ENCODE results near the gene SNRPA1. TPM values are rescaled to one million over a fixed set of nuclear protein-coding genes. Genes with fewer than 3 reads are reported as not detected.

SNRPA1 gene
- total and polyA plus RNA-seq, 2 of the 13 experiments (the other 11 are each of a cell fraction or from before 2014, with no cell fraction given): 41.2 to 108 TPM

- 0 out of 2 replicates have a peak, but pooled peaks have one; percentile 21 for TF ChIP-seq SKIL (CRISPR knock-in tag; IDR thresholded peaks at IDR 0.05; ENCODE audit: borderline replicate concordance)
- no peak for TF ChIP-seq SMARCC2 (IDR thresholded peaks at IDR 0.05)
- no peak for TF ChIP-seq ZNF816 (CRISPR knock-in tag; IDR thresholded peaks at IDR 0.05; ENCODE audit: borderline replicate concordance)
- TF ChIP-seq ZNF878 (CRISPR knock-in tag; IDR thresholded peaks at IDR 0.05): no peak
- TF ChIP-seq NAIF1 (CRISPR knock-in tag; IDR thresholded peaks at IDR 0.05; ENCODE audit: borderline replicate concordance): no peak
- no peak for TF ChIP-seq ZBED4 (CRISPR knock-in tag; IDR thresholded peaks at IDR 0.05; ENCODE audit: borderline replicate concordance)
- TF ChIP-seq POGK (CRISPR knock-in tag; conservative IDR thresholded peaks at IDR 0.05): no peak; the same call in 1 of the 2 replicates
- no peak for TF ChIP-seq HMG20A (CRISPR knock-in tag; IDR thresholded peaks at IDR 0.05; ENCODE audit: borderline replicate concordance)
- no peak for TF ChIP-seq ZNF205 (CRISPR knock-in tag; IDR thresholded peaks at IDR 0.05)
- no peak for TF ChIP-seq USF2 (IDR thresholded peaks at IDR 0.05; ENCODE audit: low read depth, low read length)
- no peak for TF ChIP-seq USF2 (CRISPR knock-in tag; IDR thresholded peaks at IDR 0.05; ENCODE audit: borderline replicate concordance)
- TF ChIP-seq SNAPC2 (CRISPR knock-in tag; IDR thresholded peaks at IDR 0.05): peak; percentile 82; the same call in 1 of the 2 replicates
- TF ChIP-seq CHCHD3 (CRISPR knock-in tag; IDR thresholded peaks at IDR 0.05): 0 out of 2 replicates have a peak, but pooled peaks have one; percentile 37
- no peak for TF ChIP-seq ZNF652 (CRISPR knock-in tag; IDR thresholded peaks at IDR 0.05; ENCODE audit: borderline replicate concordance, low read depth)
- no peak for TF ChIP-seq TBX3 (IDR thresholded peaks at IDR 0.05; ENCODE audit: borderline replicate concordance)
- no peak for TF ChIP-seq ZNF737 (CRISPR knock-in tag; IDR thresholded peaks at IDR 0.05; ENCODE audit: borderline replicate concordance)
- TF ChIP-seq RAD51 (IDR thresholded peaks at IDR 0.05; ENCODE audit: borderline replicate concordance): no peak
- TF ChIP-seq KDM1A (CRISPR knock-in tag; IDR thresholded peaks at IDR 0.05): no peak
- no peak for TF ChIP-seq TOE1 (CRISPR knock-in tag; IDR thresholded peaks at IDR 0.05)
- no peak for TF ChIP-seq ZNF850 (CRISPR knock-in tag; conservative IDR thresholded peaks at IDR 0.05)
These were observed 17.8 kb downstream of the SNRPA1 start, which contains the start of gene SELENOS (continued) for GRCh38 chr15:101277038-101277822.

All from HepG2 (cell line).